IMR-90 (cell line): ENCODE measurements around the gene MGST2. TPM values are rescaled to one million over a fixed set of nuclear protein-coding genes. Genes with fewer than 3 reads are reported as not detected.

Source experiments
- ATAC-seq: fragments of 200-7000 bp; cut with Tn5 transposase; 2 replicates; pipeline ENCODE4 v1.9.1; 2020; ENCODE audit warnings: low read depth, mild to moderate bottlenecking, moderate library complexity
- BruUV-seq: library from RNA; stranded (reverse); fragments of 400-500 nt; replicated peaks from 2 replicates; lab custom pipeline; 2021; lab: Mats Ljungman, UMichigan
- CTCF ChIA-PET: fragments of 300-600 bp; formaldehyde crosslinking; extraction: SDS; loops from one replicate; lab custom pipeline; 2021; ENCODE audit warnings: antibody characterized with exemption; lab: Yijun Ruan, JAX
- POLR2A ChIA-PET: fragments of 300-600 bp; sonication (Branson Sonifier 250); formaldehyde crosslinking; loops from one replicate; lab custom pipeline; 2022; ENCODE audit warnings: antibody characterized with exemption; ENCODE audit not compliant: unreplicated experiment; lab: Charles Lee
- DNase-seq: peaks from one replicate; pipeline ENCODE4 v3.0.0; 2013
- H2AFZ ChIP-seq: replicated peaks from 2 replicates; pipeline ENCODE3; 2013; ENCODE audit warnings: low read length, mild to moderate bottlenecking; ENCODE audit not compliant: poor library complexity
- H2AK5ac ChIP-seq: 2 replicates; pipeline ENCODE4 v1.6.1; 2013; ENCODE audit warnings: low read depth, low read length, inconsistent platforms
- H2AK9ac ChIP-seq: replicated peaks from 2 replicates; pipeline ENCODE3; 2013; ENCODE audit warnings: mild to moderate bottlenecking, low read depth, low read length, moderate library complexity; ENCODE audit not compliant: poor library complexity
- H2BK120ac ChIP-seq: 2 replicates; pipeline ENCODE4 v1.6.1; 2013; ENCODE audit warnings: low read depth, low read length, inconsistent platforms
- H2BK15ac ChIP-seq: 3 replicates; pipeline ENCODE4 v1.6.1; 2013; ENCODE audit warnings: low read depth, low read length, inconsistent platforms
- H2BK20ac ChIP-seq: 2 replicates; pipeline ENCODE4 v1.6.1; 2013; ENCODE audit warnings: low read depth, mild to moderate bottlenecking, inconsistent platforms, low read length, moderate library complexity
- H2BK5ac ChIP-seq: 2 replicates; pipeline ENCODE4 v1.6.1; 2013; ENCODE audit warnings: mild to moderate bottlenecking, low read depth, low read length, inconsistent platforms; ENCODE audit not compliant: poor library complexity, severe bottlenecking
- H3K14ac ChIP-seq: replicated peaks from 2 replicates; pipeline ENCODE4 v1.6.1; 2013; ENCODE audit warnings: low read depth, low read length, inconsistent platforms
- H3K18ac ChIP-seq: 2 replicates; pipeline ENCODE4 v1.6.1; 2013; ENCODE audit warnings: low read depth, low read length, control low read depth
- H3K23ac ChIP-seq: 2 replicates; pipeline ENCODE4 v1.6.1; 2013; ENCODE audit warnings: low read depth, low read length, inconsistent platforms
- H3K27ac ChIP-seq: 2 replicates; pipeline ENCODE4 v1.5.1; 2013; ENCODE audit warnings: mild to moderate bottlenecking, control low read depth, low read length; ENCODE audit not compliant: insufficient read depth
- H3K27me3 ChIP-seq: 2 replicates; pipeline ENCODE4 v1.6.1; 2013; ENCODE audit warnings: low read length; ENCODE audit not compliant: control insufficient read depth, insufficient read depth
- H3K36me3 ChIP-seq: 2 replicates; pipeline ENCODE4 v1.6.1; 2013; ENCODE audit warnings: low read length, mixed read lengths; ENCODE audit not compliant: control insufficient read depth, insufficient read depth
- H3K4ac ChIP-seq: 2 replicates; pipeline ENCODE4 v1.6.1; 2013; ENCODE audit warnings: low read depth, low read length, inconsistent platforms
- H3K4me1 ChIP-seq: 2 replicates; pipeline ENCODE4 v1.6.1; 2013; ENCODE audit warnings: low read length, mixed read lengths; ENCODE audit not compliant: control insufficient read depth, insufficient read depth
- H3K4me2 ChIP-seq: 2 replicates; pipeline ENCODE4 v1.6.1; 2013; ENCODE audit warnings: low read depth, mild to moderate bottlenecking, control low read depth, low read length, moderate library complexity
- H3K4me3 ChIP-seq: 2 replicates; pipeline ENCODE4 v1.5.1; 2013; ENCODE audit warnings: low read depth, mild to moderate bottlenecking, control low read depth, low read length, moderate library complexity; ENCODE audit not compliant: insufficient read depth
- H3K56ac ChIP-seq: 2 replicates; pipeline ENCODE4 v1.6.1; 2013; ENCODE audit warnings: low read length, inconsistent platforms; ENCODE audit not compliant: insufficient read depth; ENCODE audit errors: extremely low read depth
- H3K79me1 ChIP-seq, 2 experiments: 2 replicates each; pipeline ENCODE4 v1.6.1; 2013; ENCODE audit warnings: low read length in 2 of 2, inconsistent platforms in 1 of 2, low read depth in 1 of 2
- H3K9ac ChIP-seq: 2 replicates; pipeline ENCODE4 v1.6.1; 2013; ENCODE audit warnings: low read depth, low read length, control low read depth
- H3K9me1 ChIP-seq: 2 replicates; pipeline ENCODE4 v1.6.1; 2013; ENCODE audit warnings: low read length, inconsistent platforms; ENCODE audit not compliant: insufficient read depth
- H3K9me3 ChIP-seq: 2 replicates; pipeline ENCODE4 v1.6.1; 2013; ENCODE audit warnings: low read length; ENCODE audit not compliant: control insufficient read depth, insufficient read depth
- H4K20me1 ChIP-seq: 2 replicates; pipeline ENCODE4 v1.6.1; 2013; ENCODE audit warnings: low read length, inconsistent platforms; ENCODE audit not compliant: insufficient read depth
- H4K5ac ChIP-seq: 2 replicates; pipeline ENCODE4 v1.6.1; 2013; ENCODE audit warnings: mild to moderate bottlenecking, low read depth, low read length, control low read depth
- H4K8ac ChIP-seq, 2 experiments: 2 replicates each; pipeline ENCODE4 v1.6.1; 2013; ENCODE audit warnings: low read depth in 2 of 2, low read length in 2 of 2, control low read depth in 1 of 2, inconsistent platforms in 1 of 2
- H4K91ac ChIP-seq: 2 replicates; pipeline ENCODE4 v1.6.1; 2013; ENCODE audit warnings: low read depth, low read length, inconsistent platforms; ENCODE audit not compliant: insufficient read depth
- CEBPB ChIP-seq: IDR thresholded peaks from 2 replicates; pipeline ENCODE4 v1.6.1; 2012; ENCODE audit warnings: low read depth, low read length, improper control_type of control experiment
- ELK1 ChIP-seq: fragments of 150-350 bp; IDR thresholded peaks from 2 replicates; pipeline ENCODE4 v1.6.1; 2016; ENCODE audit warnings: low read depth, mild to moderate bottlenecking, low read length, moderate library complexity, borderline replicate concordance
- FOS ChIP-seq: fragments of 150-350 bp; IDR thresholded peaks from 2 replicates; pipeline ENCODE4 v1.6.1; 2016; ENCODE audit warnings: low read depth, low read length
- MAZ ChIP-seq: IDR thresholded peaks from 2 replicates; pipeline ENCODE4 v1.6.1; 2012; ENCODE audit warnings: low read depth, mild to moderate bottlenecking, low read length, improper control_type of control experiment, moderate library complexity, borderline replicate concordance
- MXI1 ChIP-seq: IDR thresholded peaks from 2 replicates; pipeline ENCODE4 v1.6.1; 2012; ENCODE audit warnings: low read depth, mild to moderate bottlenecking, low read length, moderate library complexity, borderline replicate concordance
- POLR2A ChIP-seq: IDR thresholded peaks from 2 replicates; pipeline ENCODE4 v1.6.1; 2012; ENCODE audit warnings: mild to moderate bottlenecking, low read depth, low read length
- RFX5 ChIP-seq: IDR thresholded peaks from 2 replicates; pipeline ENCODE4 v1.8.0; 2012; ENCODE audit warnings: low read depth, mild to moderate bottlenecking, low read length, moderate library complexity
- WGBS, 2 experiments: methylation state at CpG; one replicate each; pipeline versions ENCODE4 v1.1.5 to v1.1.7; 2013; ENCODE audit warnings: missing lambda C conversion rate in 2 of 2; ENCODE audit not compliant: insufficient read length in 1 of 2; ENCODE audit errors: extremely low coverage in 2 of 2; 5-methylcytosine and 5-hydroxymethylcytosine counted together
- dilution Hi-C: fragments of 300-500 bp; cut with HindIII; formaldehyde crosslinking; loops from one replicate; pipeline ENCODE4 v1.14.3; 2018; ENCODE audit warnings: low sequenced_read_pairs; ENCODE audit not compliant: unreplicated experiment
- in situ Hi-C: fragments of 300-500 bp; cut with MboI; formaldehyde crosslinking; loops from 3 replicates; pipeline ENCODE4 v1.14.3; 2019; ENCODE audit warnings: low sequenced_read_pairs, inconsistent platforms, mixed read lengths
- intact Hi-C: fragments of 100-400 bp; cut with micrococcal nuclease; formaldehyde crosslinking; loops from 2 replicates; pipeline ENCODE4 v1.10.0; 2022
- polyA plus RNA-seq, 3 experiments: library from polyadenylated mRNA; depleted of rRNA; stranded (reverse); fragments of >200 nt; gene quantifications; 2 replicates each; pipeline ENCODE4 v1.2.3, GENCODE V29; 2012; ENCODE audit warnings: low replicate concordance in 1 of 3
- total RNA-seq: library from RNA; depleted of rRNA; stranded (reverse); fragments of >200 nt; gene quantifications from 2 replicates; pipeline ENCODE4 v1.2.3, GENCODE V29; 2012

Gene MGST2
- total and polyA plus RNA-seq, 2 of the 4 experiments (the other 2 are of a cell fraction): 4.8 to 10.5 TPM

GRCh38 chr4:139719381-139720101 is 53.9 kb downstream of the MGST2 start:
- H4K91ac ChIP-seq: no peak overlapping the region
- H2BK20ac ChIP-seq: no peak overlapping the region
- ATAC-seq (no peak), DNase-seq (no peak)
- no peak for TF ChIP-seq CEBPB
- TF ChIP-seq RFX5: no peak
- no peak for TF ChIP-seq ELK1
- no peak for TF ChIP-seq MXI1
- no peak for TF ChIP-seq POLR2A
- no peak for TF ChIP-seq MAZ
- TF ChIP-seq FOS: no peak
- H4K20me1 ChIP-seq: no peaks in the 10 kb centered on the region
- no peak overlapping the region for H3K14ac ChIP-seq
- BruUV-seq: no TSS peak
- 95% methylated on average over 13 of the region's 16 CpGs; no CpG with 5 or more reads in 1 of the 2 experiments for WGBS, 2 experiments
- H3K4me1 ChIP-seq: peaks cover 6% of the 10 kb centered on the region; the same call in 1 of the 2 replicates
- CTCF ChIA-PET: no interaction called here
- no peak overlapping the region for H2AFZ ChIP-seq
- no peak overlapping the region for H2AK5ac ChIP-seq
- H4K8ac ChIP-seq: no peak overlapping the region
- no peak overlapping the region for H3K56ac ChIP-seq
- H3K27me3 ChIP-seq: no peaks in the 10 kb centered on the region
- H2BK5ac ChIP-seq: no peak overlapping the region
- intact Hi-C loops: no loop called here
- no peak overlapping the region for H2BK120ac ChIP-seq
- peaks cover 3% of the 10 kb centered on the region; the same call in 1 of the 2 replicates for H3K9me1 ChIP-seq
- H3K4me3 ChIP-seq: no peak overlapping the region
- no peak overlapping the region for H3K27ac ChIP-seq
- H3K36me3 ChIP-seq: peaks cover 12% of the 10 kb centered on the region; the same call in 1 of the 2 replicates
- H3K9me3 ChIP-seq: no peaks in the 10 kb centered on the region
- no peak overlapping the region for H2BK15ac ChIP-seq
- H2AK9ac ChIP-seq: no peak overlapping the region
- no peak overlapping the region for H3K18ac ChIP-seq
- H3K9ac ChIP-seq: no peak overlapping the region
- in situ Hi-C loops: no loop called here
- no peak overlapping the region for H3K4ac ChIP-seq
- H4K5ac ChIP-seq: no peak overlapping the region
- H3K79me1 ChIP-seq: no peaks in the 10 kb centered on the region
- POLR2A ChIA-PET: no interaction called here
- dilution Hi-C loops: no loop called here
- no peak overlapping the region for H3K23ac ChIP-seq
- no peak overlapping the region for H3K4me2 ChIP-seq
